LNCaP clone FGC (cell line): Measurements from ENCODE around the gene RAB28.

Experiments
- DNase-seq: peaks from one replicate; pipeline ENCODE4 v3.0.0-alpha.2; 2011; ENCODE audit warnings: low read depth
- H3K4me3 ChIP-seq: 2 replicates; pipeline ENCODE4 v1.5.1; 2011; ENCODE audit warnings: mild to moderate bottlenecking, low read depth, low read length, control low read depth
- TF ChIP-seq, protein P1 (sequence below): IDR thresholded peaks from 2 replicates; pipeline ENCODE4 v1.5.1; 2012; ENCODE audit warnings: mild to moderate bottlenecking; ENCODE audit not compliant: control insufficient read depth, insufficient read depth; ENCODE audit errors: extremely low read depth

Gene RAB28

GRCh38 chr4:13344216-13344615, 139.9 kb downstream of the RAB28 start:
- TF ChIP-seq, protein P1, sequence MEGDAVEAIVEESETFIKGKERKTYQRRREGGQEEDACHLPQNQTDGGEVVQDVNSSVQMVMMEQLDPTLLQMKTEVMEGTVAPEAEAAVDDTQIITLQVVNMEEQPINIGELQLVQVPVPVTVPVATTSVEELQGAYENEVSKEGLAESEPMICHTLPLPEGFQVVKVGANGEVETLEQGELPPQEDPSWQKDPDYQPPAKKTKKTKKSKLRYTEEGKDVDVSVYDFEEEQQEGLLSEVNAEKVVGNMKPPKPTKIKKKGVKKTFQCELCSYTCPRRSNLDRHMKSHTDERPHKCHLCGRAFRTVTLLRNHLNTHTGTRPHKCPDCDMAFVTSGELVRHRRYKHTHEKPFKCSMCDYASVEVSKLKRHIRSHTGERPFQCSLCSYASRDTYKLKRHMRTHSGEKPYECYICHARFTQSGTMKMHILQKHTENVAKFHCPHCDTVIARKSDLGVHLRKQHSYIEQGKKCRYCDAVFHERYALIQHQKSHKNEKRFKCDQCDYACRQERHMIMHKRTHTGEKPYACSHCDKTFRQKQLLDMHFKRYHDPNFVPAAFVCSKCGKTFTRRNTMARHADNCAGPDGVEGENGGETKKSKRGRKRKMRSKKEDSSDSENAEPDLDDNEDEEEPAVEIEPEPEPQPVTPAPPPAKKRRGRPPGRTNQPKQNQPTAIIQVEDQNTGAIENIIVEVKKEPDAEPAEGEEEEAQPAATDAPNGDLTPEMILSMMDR: no peak
- DNase-seq: no peak
- H3K4me3 ChIP-seq: no peak overlapping the region

DNA sequence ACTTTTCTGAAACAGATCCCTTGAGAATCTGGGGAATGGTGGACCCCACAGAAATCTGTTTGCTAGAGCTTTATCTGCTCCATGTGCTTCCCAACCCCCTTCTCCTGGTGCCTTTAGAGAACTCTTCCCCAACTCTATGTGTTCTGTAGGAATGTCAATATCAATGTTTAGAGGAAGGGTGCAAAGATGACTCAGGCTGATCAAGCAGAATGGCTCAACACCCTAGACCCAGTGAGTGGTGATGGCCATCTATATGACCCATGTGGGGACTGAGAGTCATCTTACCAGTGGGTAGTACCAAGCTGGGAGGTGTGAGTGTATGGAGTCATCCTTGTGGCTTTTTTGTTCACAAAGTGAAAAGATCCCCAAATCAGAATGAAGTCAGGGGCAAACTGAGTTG, 143.5 kb downstream of the RAB28 start:
- no peak overlapping the region for H3K4me3 ChIP-seq
- no peak for DNase-seq
- TF ChIP-seq, protein P1: no peak

- TF ChIP-seq, protein P1: no peak
- H3K4me3 ChIP-seq: no peak overlapping the region
- peak; percentile 58 for DNase-seq
Observed at GRCh38 chr4:13331827-13332226, 152.3 kb downstream of the RAB28 start.

GRCh38 chr4:13329963-13330362, 154.2 kb downstream of the RAB28 start:
- DNase-seq: no peak
- TF ChIP-seq, protein P1: no peak
- H3K4me3 ChIP-seq: no peak overlapping the region

DNA sequence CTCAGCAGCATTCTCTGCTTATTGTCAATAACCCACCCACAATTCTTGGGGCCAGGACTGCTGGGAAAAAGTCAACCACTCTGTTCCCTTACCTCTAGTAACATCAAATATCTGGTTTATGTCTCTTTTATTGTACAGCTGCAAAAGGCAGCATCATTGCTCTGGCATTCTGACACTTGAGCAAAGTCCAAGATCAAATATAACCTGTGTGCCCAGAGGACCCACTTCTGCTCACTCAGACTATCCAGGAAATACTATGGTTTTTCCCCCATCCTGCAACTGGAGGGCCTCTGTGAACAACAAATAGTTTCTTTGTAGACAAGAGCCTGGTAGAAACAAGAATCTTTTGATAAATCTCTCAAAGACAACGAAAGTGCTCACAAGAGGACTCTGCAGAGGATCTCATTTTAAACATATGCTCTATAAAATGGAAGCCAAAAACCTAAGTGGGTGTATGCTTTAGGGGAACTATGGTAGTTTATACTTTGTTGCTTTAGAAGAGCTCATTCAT, 154.7 kb downstream of the RAB28 start:
- DNase-seq: no peak
- TF ChIP-seq, protein P1: no peak
- H3K4me3 ChIP-seq: no peak overlapping the region

- no peak overlapping the region for H3K4me3 ChIP-seq
- DNase-seq: no peak
- TF ChIP-seq, protein P1: no peak
Observed at GRCh38 chr4:13328591-13328990, 155.5 kb downstream of the RAB28 start.

GRCh38 chr4:13327991-13328390, 156.1 kb downstream of the RAB28 start:
- TF ChIP-seq, protein P1: no peak
- no peak for DNase-seq
- no peak overlapping the region for H3K4me3 ChIP-seq
